HepG2 (cell line): ENCODE measurements around the gene USP40. TPM values are rescaled to one million over a fixed set of nuclear protein-coding genes. Genes with fewer than 3 reads are reported as not detected.

Experiments
- AGO2 ChIP-seq: fragments of 200-400 bp; formaldehyde crosslinking; optimal IDR thresholded peaks from 2 replicates; pipeline ENCODE3; 2017; ENCODE audit warnings: mild to moderate bottlenecking, low read depth, low read length, moderate library complexity
- ELF3 ChIP-seq: IDR thresholded peaks from 2 replicates; pipeline ENCODE4 v1.6.1; 2016; ENCODE audit warnings: missing genetic modification reagents, missing compliant biosample characterization
- GZF1 ChIP-seq: sonication (generic); formaldehyde crosslinking; IDR thresholded peaks from 2 replicates; pipeline ENCODE4 v1.5.1; 2020; ENCODE audit warnings: mild to moderate bottlenecking, missing genetic modification reagents
- HOXD1 ChIP-seq: sonication (generic); formaldehyde crosslinking; IDR thresholded peaks from 2 replicates; pipeline ENCODE4 v1.5.0; 2020; ENCODE audit warnings: missing genetic modification reagents
- KDM5B ChIP-seq: sonication (generic); formaldehyde crosslinking; IDR thresholded peaks from 2 replicates; pipeline ENCODE4 v1.4.0; 2020; ENCODE audit warnings: missing genetic modification reagents, mild to moderate bottlenecking, borderline replicate concordance
- MATR3 ChIP-seq: sonication (generic); formaldehyde crosslinking; IDR thresholded peaks from 2 replicates; pipeline ENCODE4 v1.4.0; 2020; ENCODE audit warnings: missing genetic modification reagents
- MEF2D ChIP-seq: sonication (generic); formaldehyde crosslinking; IDR thresholded peaks from 2 replicates; pipeline ENCODE4 v1.5.1; 2020; ENCODE audit warnings: mild to moderate bottlenecking, missing genetic modification reagents
- NFIB ChIP-seq: sonication (generic); formaldehyde crosslinking; IDR thresholded peaks from 2 replicates; pipeline ENCODE4 v1.9.0; 2021; ENCODE audit warnings: missing genetic modification reagents, mild to moderate bottlenecking, borderline replicate concordance
- ZBTB42 ChIP-seq: sonication (generic); formaldehyde crosslinking; IDR thresholded peaks from 2 replicates; pipeline ENCODE4 v1.5.0; 2020; ENCODE audit warnings: mild to moderate bottlenecking, missing genetic modification reagents
- ZC3H13 ChIP-seq: sonication (generic); formaldehyde crosslinking; IDR thresholded peaks from 2 replicates; pipeline ENCODE4 v1.8.1; 2023; ENCODE audit warnings: mild to moderate bottlenecking, missing genetic modification reagents, moderate library complexity
- ZFP36L2 ChIP-seq: sonication (generic); formaldehyde crosslinking; IDR thresholded peaks from 2 replicates; pipeline ENCODE4 v1.4.0; 2020; ENCODE audit warnings: missing genetic modification reagents
- ZNF329 ChIP-seq: sonication (generic); formaldehyde crosslinking; IDR thresholded peaks from 2 replicates; pipeline ENCODE4 v1.9.0; 2021; ENCODE audit warnings: low read depth, mild to moderate bottlenecking, missing genetic modification reagents
- ZNF382 ChIP-seq: sonication (generic); formaldehyde crosslinking; IDR thresholded peaks from 2 replicates; pipeline ENCODE4 v1.5.0; 2020; ENCODE audit warnings: missing genetic modification reagents, mild to moderate bottlenecking, borderline replicate concordance
- ZNF530 ChIP-seq: sonication (generic); formaldehyde crosslinking; IDR thresholded peaks from 2 replicates; pipeline ENCODE4 v1.5.0; 2020; ENCODE audit warnings: low read depth, mild to moderate bottlenecking, missing genetic modification reagents
- ZNF563 ChIP-seq: sonication (generic); formaldehyde crosslinking; IDR thresholded peaks from 2 replicates; pipeline ENCODE4 v1.8.0; 2022; ENCODE audit warnings: mild to moderate bottlenecking, moderate library complexity, missing genetic modification reagents
- ZNF776 ChIP-seq: sonication (generic); formaldehyde crosslinking; IDR thresholded peaks from 2 replicates; pipeline ENCODE4 v1.4.0; 2020; ENCODE audit warnings: mild to moderate bottlenecking, missing genetic modification reagents
- ZNF780A ChIP-seq: sonication (generic); formaldehyde crosslinking; IDR thresholded peaks from 2 replicates; pipeline ENCODE4 v1.8.0; 2022; ENCODE audit warnings: mild to moderate bottlenecking, missing genetic modification reagents, moderate library complexity
- ZNF839 ChIP-seq: sonication (generic); formaldehyde crosslinking; IDR thresholded peaks from 2 replicates; pipeline ENCODE4 v1.4.0; 2020; ENCODE audit warnings: missing genetic modification reagents, mild to moderate bottlenecking, borderline replicate concordance
- polyA plus RNA-seq, 8 experiments: library from polyadenylated mRNA; depleted of rRNA in 3 of 8; stranded (reverse) in 7 of 8; unstranded in 1 of 8; fragments of >200 nt; fragmentation: Illumina TruSeq in 4 of 8; extraction: Trizol in 4 of 8; gene quantifications; 2 replicates each; pipeline versions ENCODE4 v1.2.1 to v1.2.3, GENCODE V29; 2011 to 2016; ENCODE audit warnings: low read depth in 4 of 8, missing spikeins in 1 of 8, mixed read lengths in 1 of 8; ENCODE audit not compliant: insufficient read depth in 1 of 8
- total RNA-seq, 5 experiments: library from RNA; depleted of rRNA; stranded (reverse); fragments of >200 nt; fragmentation: Illumina TruSeq; extraction: Trizol; gene quantifications; 2 replicates each; pipeline ENCODE4 v1.2.3, GENCODE V29; 2016; ENCODE audit warnings: low read depth in 1 of 5
- TF ChIP-seq, protein P1 (sequence below): sonication (generic); formaldehyde crosslinking; IDR thresholded peaks from 2 replicates; pipeline ENCODE4 v1.8.1; 2023; ENCODE audit warnings: mild to moderate bottlenecking, moderate library complexity, missing genetic modification reagents
- TF ChIP-seq, protein P2 (sequence below): sonication (generic); formaldehyde crosslinking; IDR thresholded peaks from 2 replicates; pipeline ENCODE4 v1.4.0; 2020; ENCODE audit warnings: missing genetic modification reagents; ENCODE audit errors: not compliant biosample characterization
- TF ChIP-seq, protein P3 (sequence below): sonication (generic); formaldehyde crosslinking; IDR thresholded peaks from 2 replicates; pipeline ENCODE4 v1.4.0; 2020; ENCODE audit warnings: mild to moderate bottlenecking, missing genetic modification reagents
- TF ChIP-seq, protein P4 (sequence below): sonication (generic); formaldehyde crosslinking; IDR thresholded peaks from 2 replicates; pipeline ENCODE4 v1.8.1; 2023; ENCODE audit warnings: mild to moderate bottlenecking, missing genetic modification reagents
- TF ChIP-seq, protein P5 (sequence below): sonication (generic); formaldehyde crosslinking; IDR thresholded peaks from 2 replicates; pipeline ENCODE4 v1.4.0; 2020; ENCODE audit warnings: mild to moderate bottlenecking, low read depth, missing genetic modification reagents

The USP40 gene
- total and polyA plus RNA-seq, 2 of the 13 experiments (the other 11 are each of a cell fraction or from before 2014, with no cell fraction given), result 41.0 to 46.3 TPM

DNA sequence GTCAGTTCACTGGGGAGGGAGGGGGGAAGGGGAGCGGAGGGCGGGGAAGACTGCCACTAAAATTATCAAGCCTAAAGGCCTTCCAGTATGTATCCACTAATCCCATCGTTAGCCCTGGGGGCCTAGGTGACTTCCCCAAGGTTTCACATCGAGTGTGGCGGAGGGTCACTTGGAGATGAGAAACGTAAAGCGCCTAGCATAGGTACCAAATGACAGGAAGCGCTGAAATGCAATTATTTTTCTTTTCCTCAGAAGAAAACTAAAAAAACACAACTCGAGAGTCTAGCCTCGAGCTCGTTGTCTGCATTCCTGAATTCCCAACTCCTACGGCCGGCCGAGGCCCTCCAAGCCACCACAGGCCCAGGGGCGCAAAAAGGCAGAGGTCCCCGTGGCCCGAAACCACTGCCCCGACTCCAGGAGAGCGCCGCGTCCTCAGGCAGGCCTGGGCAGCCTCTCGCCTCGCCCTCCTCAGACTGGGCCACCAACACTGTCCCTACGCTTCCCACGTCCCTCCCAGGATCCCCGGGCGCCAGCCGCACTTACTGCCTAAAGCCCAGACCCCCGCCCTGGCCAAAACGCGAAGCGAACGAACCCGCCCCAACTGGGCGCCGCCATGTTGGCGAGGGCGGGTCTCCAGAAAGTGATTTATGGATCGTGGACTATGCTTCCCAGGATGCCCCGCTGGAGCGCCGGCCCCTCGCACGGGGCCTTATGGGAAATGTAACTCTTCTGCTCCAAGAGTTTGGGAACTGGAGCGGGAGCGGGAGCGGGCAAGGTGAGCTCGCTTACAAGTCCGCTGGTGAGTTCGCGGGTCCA, at the start of gene USP40 (continued):
- TF ChIP-seq, protein P1, sequence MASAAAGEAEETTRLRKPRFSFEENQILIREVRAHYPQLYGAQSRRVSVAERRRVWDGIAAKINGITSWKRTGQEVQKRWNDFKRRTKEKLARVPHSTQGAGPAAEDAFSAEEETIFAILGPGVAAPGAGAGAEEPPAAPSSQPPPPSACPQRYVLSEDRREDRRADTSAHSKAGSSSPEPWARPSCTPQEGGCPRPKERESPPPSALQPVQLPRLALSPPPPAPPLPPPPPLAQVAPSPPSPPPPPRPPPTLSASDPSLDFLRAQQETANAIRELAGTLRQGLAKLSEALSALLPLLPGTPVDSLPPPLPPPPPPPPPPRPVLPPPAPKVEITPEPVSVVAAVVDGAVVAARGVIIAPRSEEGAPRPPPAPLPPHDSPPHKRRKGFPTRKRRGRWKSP (CRISPR knock-in tag), result peak; percentile 95
- TF ChIP-seq, protein P2, sequence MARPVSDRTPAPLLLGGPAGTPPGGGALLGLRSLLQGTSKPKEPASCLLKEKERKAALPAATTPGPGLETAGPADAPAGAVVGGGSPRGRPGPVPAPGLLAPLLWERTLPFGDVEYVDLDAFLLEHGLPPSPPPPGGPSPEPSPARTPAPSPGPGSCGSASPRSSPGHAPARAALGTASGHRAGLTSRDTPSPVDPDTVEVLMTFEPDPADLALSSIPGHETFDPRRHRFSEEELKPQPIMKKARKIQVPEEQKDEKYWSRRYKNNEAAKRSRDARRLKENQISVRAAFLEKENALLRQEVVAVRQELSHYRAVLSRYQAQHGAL, result no peak
- TF ChIP-seq ZNF563 (CRISPR knock-in tag) (peak; percentile 96), ZNF839 (CRISPR knock-in tag) (peak; percentile 93; the same call in 1 of the 2 replicates), NFIB (CRISPR knock-in tag) (no peak), MEF2D (CRISPR knock-in tag) (peak; percentile 60; the same call in 1 of the 2 replicates), ZFP36L2 (CRISPR knock-in tag) (0 out of 2 replicates have a peak, but pooled peaks have one; percentile 59), GZF1 (CRISPR knock-in tag) (peak; percentile 32; the same call in 1 of the 2 replicates), ELF3 (CRISPR knock-in tag) (peak; percentile 59; the same call in 1 of the 2 replicates), ZNF776 (CRISPR knock-in tag) (no peak), AGO2 (peak; percentile 91), ZBTB42 (CRISPR knock-in tag) (peak; percentile 61; the same call in 1 of the 2 replicates), MATR3 (CRISPR knock-in tag) (no peak), KDM5B (CRISPR knock-in tag) (peak; percentile 98), ZC3H13 (CRISPR knock-in tag) (peak; percentile 64; the same call in 1 of the 2 replicates), ZNF530 (CRISPR knock-in tag) (0 out of 2 replicates have a peak, but pooled peaks have one; percentile 51), ZNF780A (CRISPR knock-in tag) (0 out of 2 replicates have a peak, but pooled peaks have one; percentile 73), HOXD1 (CRISPR knock-in tag) (peak; percentile 89), ZNF329 (CRISPR knock-in tag) (no peak), ZNF382 (no peak)
- TF ChIP-seq, protein P3, sequence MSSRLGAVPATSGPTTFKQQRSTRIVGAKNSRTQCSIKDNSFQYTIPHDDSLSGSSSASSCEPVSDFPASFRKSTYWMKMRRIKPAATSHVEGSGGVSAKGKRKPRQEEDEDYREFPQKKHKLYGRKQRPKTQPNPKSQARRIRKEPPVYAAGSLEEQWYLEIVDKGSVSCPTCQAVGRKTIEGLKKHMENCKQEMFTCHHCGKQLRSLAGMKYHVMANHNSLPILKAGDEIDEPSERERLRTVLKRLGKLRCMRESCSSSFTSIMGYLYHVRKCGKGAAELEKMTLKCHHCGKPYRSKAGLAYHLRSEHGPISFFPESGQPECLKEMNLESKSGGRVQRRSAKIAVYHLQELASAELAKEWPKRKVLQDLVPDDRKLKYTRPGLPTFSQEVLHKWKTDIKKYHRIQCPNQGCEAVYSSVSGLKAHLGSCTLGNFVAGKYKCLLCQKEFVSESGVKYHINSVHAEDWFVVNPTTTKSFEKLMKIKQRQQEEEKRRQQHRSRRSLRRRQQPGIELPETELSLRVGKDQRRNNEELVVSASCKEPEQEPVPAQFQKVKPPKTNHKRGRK (CRISPR knock-in tag), result 0 out of 2 replicates have a peak, but pooled peaks have one; percentile 77
- TF ChIP-seq, protein P4, sequence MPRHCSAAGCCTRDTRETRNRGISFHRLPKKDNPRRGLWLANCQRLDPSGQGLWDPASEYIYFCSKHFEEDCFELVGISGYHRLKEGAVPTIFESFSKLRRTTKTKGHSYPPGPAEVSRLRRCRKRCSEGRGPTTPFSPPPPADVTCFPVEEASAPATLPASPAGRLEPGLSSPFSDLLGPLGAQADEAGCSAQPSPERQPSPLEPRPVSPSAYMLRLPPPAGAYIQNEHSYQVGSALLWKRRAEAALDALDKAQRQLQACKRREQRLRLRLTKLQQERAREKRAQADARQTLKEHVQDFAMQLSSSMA (CRISPR knock-in tag), result peak; percentile 96
- TF ChIP-seq, protein P5, sequence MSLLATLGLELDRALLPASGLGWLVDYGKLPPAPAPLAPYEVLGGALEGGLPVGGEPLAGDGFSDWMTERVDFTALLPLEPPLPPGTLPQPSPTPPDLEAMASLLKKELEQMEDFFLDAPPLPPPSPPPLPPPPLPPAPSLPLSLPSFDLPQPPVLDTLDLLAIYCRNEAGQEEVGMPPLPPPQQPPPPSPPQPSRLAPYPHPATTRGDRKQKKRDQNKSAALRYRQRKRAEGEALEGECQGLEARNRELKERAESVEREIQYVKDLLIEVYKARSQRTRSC (CRISPR knock-in tag), result no peak
